Mesenchymal stem cell (in vitro differentiated cells and primary cell): ENCODE results near the gene TBC1D26.
"Not testable (repeated sequence)": the region's sequence is repeated elsewhere in the genome, so short reads cannot be mapped to it uniquely, and the experiment has no call there.

Source experiments
- DNase-seq: peaks from one replicate; pipeline ENCODE4 v3.0.0-alpha.2; 2013
- H2AFZ ChIP-seq: one replicate; pipeline ENCODE4 v1.6.1; 2013; ENCODE audit warnings: low read depth, mild to moderate bottlenecking, control low read depth, inconsistent platforms, low read length, moderate library complexity
- H2AK5ac ChIP-seq: 2 replicates; pipeline ENCODE4 v1.6.1; 2013; ENCODE audit warnings: low read length, moderate library complexity, mild to moderate bottlenecking, inconsistent platforms; ENCODE audit not compliant: severe bottlenecking
- H2BK120ac ChIP-seq: one replicate; pipeline ENCODE4 v1.6.1; 2013; ENCODE audit warnings: low read depth, mild to moderate bottlenecking, inconsistent platforms, low read length, moderate library complexity
- H2BK12ac ChIP-seq, 2 experiments: one replicate each; pipeline ENCODE4 v1.6.1; 2013; ENCODE audit warnings: inconsistent platforms in 2 of 2, low read length in 2 of 2, mild to moderate bottlenecking in 2 of 2, moderate library complexity in 2 of 2, control low read depth in 1 of 2
- H2BK15ac ChIP-seq: one replicate; pipeline ENCODE4 v1.6.1; 2013; ENCODE audit warnings: mild to moderate bottlenecking, low read depth, inconsistent platforms; ENCODE audit not compliant: poor library complexity, severe bottlenecking
- H2BK5ac ChIP-seq: 2 replicates; pipeline ENCODE4 v1.6.1; 2013; ENCODE audit warnings: low read depth, mild to moderate bottlenecking, low read length, control low read depth, inconsistent platforms; ENCODE audit not compliant: poor library complexity, severe bottlenecking
- H3K14ac ChIP-seq, 2 experiments: one replicate each; pipeline ENCODE4 v1.6.1; 2013; ENCODE audit warnings: inconsistent platforms in 2 of 2, low read length in 2 of 2, control low read depth in 1 of 2, mild to moderate bottlenecking in 1 of 2, moderate library complexity in 1 of 2
- H3K18ac ChIP-seq, 2 experiments: one replicate each; pipeline ENCODE4 v1.6.1; 2013; ENCODE audit warnings: inconsistent platforms in 2 of 2, low read length in 2 of 2, control low read depth in 1 of 2, low read depth in 1 of 2, mild to moderate bottlenecking in 1 of 2
- H3K23ac ChIP-seq, 2 experiments: one replicate each; pipeline ENCODE4 v1.6.1; 2013; ENCODE audit warnings: inconsistent platforms in 2 of 2, low read length in 2 of 2, mild to moderate bottlenecking in 2 of 2, moderate library complexity in 2 of 2, control low read depth in 1 of 2
- H3K27ac ChIP-seq: 2 replicates; pipeline ENCODE4 v1.5.1; 2013; ENCODE audit warnings: mild to moderate bottlenecking, moderate library complexity, low read length, control low read depth, inconsistent platforms; ENCODE audit not compliant: poor library complexity, severe bottlenecking
- H3K27me3 ChIP-seq, 2 experiments: 2 replicates each; pipeline versions ENCODE4 v1.6.1 to v1.7.0; 2013; ENCODE audit warnings: low read length in 2 of 2, mild to moderate bottlenecking in 2 of 2, moderate library complexity in 2 of 2, control low read depth in 1 of 2, inconsistent platforms in 1 of 2; ENCODE audit not compliant: control insufficient read depth in 1 of 2, insufficient read depth in 1 of 2
- H3K36me3 ChIP-seq, 2 experiments: 2 replicates each; pipeline versions ENCODE4 v1.6.1 to v1.7.0; 2013; ENCODE audit warnings: low read length in 2 of 2, control low read depth in 1 of 2, inconsistent platforms in 1 of 2, low read depth in 1 of 2, mild to moderate bottlenecking in 1 of 2; ENCODE audit not compliant: insufficient read depth in 2 of 2, control insufficient read depth in 1 of 2
- H3K4ac ChIP-seq, 2 experiments: one replicate each; pipeline ENCODE4 v1.6.1; 2013; ENCODE audit warnings: inconsistent platforms in 2 of 2, low read length in 2 of 2, mild to moderate bottlenecking in 2 of 2, moderate library complexity in 2 of 2, control low read depth in 1 of 2, low read depth in 1 of 2
- H3K4me1 ChIP-seq: 2 replicates; pipeline ENCODE4 v1.6.1; 2013; ENCODE audit warnings: low read depth, low read length, control low read depth; ENCODE audit not compliant: control insufficient read depth, insufficient read depth
- H3K4me2 ChIP-seq: 2 replicates; pipeline ENCODE4 v1.6.1; 2013; ENCODE audit warnings: low read length, mild to moderate bottlenecking, inconsistent platforms; ENCODE audit not compliant: poor library complexity, severe bottlenecking
- H3K4me3 ChIP-seq, 2 experiments: 2 replicates each; pipeline versions ENCODE4 v1.5.1 to v1.7.0; 2013; ENCODE audit warnings: low read length in 2 of 2, mild to moderate bottlenecking in 2 of 2, control low read depth in 1 of 2, low read depth in 1 of 2; ENCODE audit not compliant: insufficient read depth in 1 of 2
- H3K79me1 ChIP-seq: replicated peaks from 2 replicates; pipeline ENCODE4 v1.6.1; 2013; ENCODE audit warnings: mild to moderate bottlenecking, control low read depth, low read length, inconsistent platforms; ENCODE audit not compliant: poor library complexity, severe bottlenecking
- H3K9ac ChIP-seq: 2 replicates; pipeline ENCODE4 v1.7.0; 2013; ENCODE audit warnings: mild to moderate bottlenecking, low read length, moderate library complexity
- H3K9me3 ChIP-seq: 2 replicates; pipeline ENCODE4 v1.7.0; 2013; ENCODE audit warnings: mild to moderate bottlenecking, low read length; ENCODE audit not compliant: control insufficient read depth
- H4K8ac ChIP-seq: one replicate; pipeline ENCODE4 v1.6.1; 2013; ENCODE audit warnings: inconsistent platforms, mild to moderate bottlenecking, low read length, moderate library complexity
- H4K91ac ChIP-seq: one replicate; pipeline ENCODE4 v1.6.1; 2013; ENCODE audit warnings: mild to moderate bottlenecking, low read length, inconsistent platforms
- WGBS: methylation state at CpG from one replicate; pipeline ENCODE4 v1.1.7; 2013; ENCODE audit warnings: mixed read lengths; 5-methylcytosine and 5-hydroxymethylcytosine counted together

Gene TBC1D26

GRCh38 chr17:15698967-15699366, 33.1 kb upstream of the TBC1D26 start:
- not testable (repeated sequence) for H4K91ac ChIP-seq, H3K14ac ChIP-seq, H3K27me3 ChIP-seq, H2BK12ac ChIP-seq, H3K18ac ChIP-seq, H2BK5ac ChIP-seq, H2BK15ac ChIP-seq, H2BK120ac ChIP-seq, H3K79me1 ChIP-seq, H3K9me3 ChIP-seq, H3K36me3 ChIP-seq, H3K4me1 ChIP-seq, H4K8ac ChIP-seq, H2AK5ac ChIP-seq, H3K23ac ChIP-seq, H3K4ac ChIP-seq, H3K4me2 ChIP-seq, H2AFZ ChIP-seq
- peak overlapping the region in 1 of 2 experiments; percentile 78 for H3K4me3 ChIP-seq
- H3K9ac ChIP-seq: peak overlapping the region; percentile 84
- peak; percentile 10 for DNase-seq
- WGBS: no CpG with 5 or more reads among the region's 3 CpGs
- peak overlapping the region; percentile 45 for H3K27ac ChIP-seq

DNA sequence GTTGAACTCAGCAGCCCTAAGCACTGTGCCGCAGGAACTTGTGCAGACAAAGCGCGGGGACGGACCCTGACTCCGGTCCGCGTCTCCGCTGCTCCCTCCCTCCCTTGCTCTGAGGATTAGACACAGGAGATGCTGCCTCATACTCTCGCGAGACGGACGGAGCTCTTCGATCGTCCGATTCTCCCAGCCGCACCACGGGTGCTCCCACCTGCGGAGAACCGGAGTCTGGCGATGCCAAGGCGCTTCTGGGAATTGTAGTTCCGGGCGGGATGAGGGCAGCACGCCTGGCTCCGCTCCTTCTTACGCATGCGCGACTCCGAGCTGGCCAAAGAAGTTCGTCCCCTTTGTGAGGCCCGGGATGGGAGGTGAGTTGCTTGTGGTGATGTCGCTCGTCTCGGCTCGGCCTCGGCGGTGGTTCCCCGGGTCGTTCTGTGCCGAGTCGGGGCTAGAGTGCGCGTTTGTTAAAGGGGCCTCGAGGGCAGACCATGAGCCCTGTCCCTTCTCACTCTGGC, 32.6 kb upstream of the TBC1D26 start, which contains the start of gene ZNF286A:
Gene ZNF286A, plus strand, starts transcription at position 340 of the 512 bp plus-strand sequence. CDS start 578 bp downstream, outside the sequence.
- not testable (repeated sequence) for H3K27me3 ChIP-seq, H4K8ac ChIP-seq, H3K9me3 ChIP-seq, H2AK5ac ChIP-seq, H3K23ac ChIP-seq, H3K4ac ChIP-seq, H2BK15ac ChIP-seq, H3K4me2 ChIP-seq, H3K79me1 ChIP-seq, H3K18ac ChIP-seq, H2BK5ac ChIP-seq, H4K91ac ChIP-seq, H2BK120ac ChIP-seq, H3K14ac ChIP-seq, H3K4me1 ChIP-seq, H2BK12ac ChIP-seq
- DNase-seq: peak; percentile 99
- peak within 1 kb of the TSS; percentile 84 for H3K9ac ChIP-seq
- peak within 1 kb of the TSS; percentile 64 to 78 for H3K4me3 ChIP-seq
- peaks cover 6 to 13% of the 10 kb centered on the region in 2 experiments for H3K36me3 ChIP-seq
- under 1% methylated on average over 27 of the region's 44 CpGs for WGBS
- H3K27ac ChIP-seq: peak within 1 kb of the TSS; percentile 45
- peak within 1 kb of the TSS; percentile 14 for H2AFZ ChIP-seq

DNA sequence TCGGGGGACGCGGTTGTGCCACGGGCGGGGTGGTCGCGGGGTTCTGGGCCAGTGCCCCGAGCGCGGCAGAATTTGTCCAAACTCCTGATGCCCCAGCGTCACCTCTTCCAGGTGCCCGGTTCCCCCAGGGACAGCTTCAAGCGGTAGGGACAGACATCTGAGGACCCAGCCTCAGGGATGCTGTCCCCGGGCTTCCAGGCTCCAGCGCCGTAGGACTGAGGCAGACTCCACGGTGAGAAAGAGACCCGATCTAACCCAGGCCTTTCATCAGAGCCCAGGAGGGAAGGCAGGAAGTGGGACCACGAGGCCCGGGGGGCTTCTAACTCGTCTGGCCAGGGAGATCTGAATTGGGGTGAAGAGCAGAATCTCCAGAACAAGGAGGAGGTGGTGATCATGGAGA, 32.1 kb upstream of the TBC1D26 start:
- peaks cover 7 to 18% of the 10 kb centered on the region in 2 experiments for H3K36me3 ChIP-seq
- H4K8ac ChIP-seq, H2AK5ac ChIP-seq, H3K14ac ChIP-seq, H2BK5ac ChIP-seq, H3K9me3 ChIP-seq, H3K4me2 ChIP-seq, H3K4ac ChIP-seq, H3K27me3 ChIP-seq, H3K79me1 ChIP-seq, H3K4me1 ChIP-seq, H3K27ac ChIP-seq, DNase-seq, H2BK15ac ChIP-seq, H3K18ac ChIP-seq, H2BK12ac ChIP-seq, H2BK120ac ChIP-seq, H4K91ac ChIP-seq, H3K23ac ChIP-seq: not testable (repeated sequence)
- H3K9ac ChIP-seq: peak overlapping the region; percentile 84
- peak overlapping the region; percentile 14 for H2AFZ ChIP-seq
- no CpG with 5 or more reads among the region's 21 CpGs for WGBS
- peak overlapping the region; percentile 64 to 78 for H3K4me3 ChIP-seq

DNA sequence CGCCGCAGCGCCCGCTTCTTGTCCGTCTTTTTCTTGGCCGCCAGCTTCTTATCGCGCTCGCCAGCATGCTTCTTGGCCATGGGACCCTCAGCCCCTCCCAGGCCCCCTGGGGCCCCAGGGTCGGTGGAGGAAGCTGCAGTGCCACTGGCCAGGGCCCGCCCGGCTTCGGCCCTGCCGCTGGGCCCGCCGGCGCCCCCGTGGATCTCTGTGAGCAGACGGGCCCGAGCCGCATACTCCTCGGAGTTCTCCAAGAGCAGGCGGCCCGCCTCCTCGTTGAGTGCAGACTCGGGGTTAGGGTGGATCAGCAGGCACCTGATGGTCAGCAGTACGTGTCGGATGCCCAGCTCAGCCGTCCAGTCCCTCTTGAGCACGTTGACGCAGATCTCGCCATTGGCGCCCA, 27.8 kb upstream of the TBC1D26 start:
- not testable (repeated sequence) for DNase-seq, H3K4me3 ChIP-seq, H4K8ac ChIP-seq, H3K27me3 ChIP-seq, H3K9ac ChIP-seq, H2AK5ac ChIP-seq, H3K23ac ChIP-seq, H3K4ac ChIP-seq, H2BK120ac ChIP-seq, H3K27ac ChIP-seq, H3K18ac ChIP-seq, H2BK12ac ChIP-seq, H3K4me2 ChIP-seq, H3K4me1 ChIP-seq, H4K91ac ChIP-seq, H2AFZ ChIP-seq, H2BK15ac ChIP-seq, H3K14ac ChIP-seq, H2BK5ac ChIP-seq
- Histone ChIP-seq H3K9me3 (peaks cover 39% of the 10 kb centered on the region), H3K36me3 (peaks cover 33 to 44% of the 10 kb centered on the region in 2 experiments), H3K79me1 (peaks cover 11% of the 10 kb centered on the region)
- WGBS: 98% methylated on average over 10 of the region's 33 CpGs
